ENCODE results near the gene CEP57L1.
"Not testable (repeated sequence)": the region's sequence is repeated elsewhere in the genome, so short reads cannot be mapped to it uniquely, and the experiment has no call there.

The CEP57L1 gene

DNA sequence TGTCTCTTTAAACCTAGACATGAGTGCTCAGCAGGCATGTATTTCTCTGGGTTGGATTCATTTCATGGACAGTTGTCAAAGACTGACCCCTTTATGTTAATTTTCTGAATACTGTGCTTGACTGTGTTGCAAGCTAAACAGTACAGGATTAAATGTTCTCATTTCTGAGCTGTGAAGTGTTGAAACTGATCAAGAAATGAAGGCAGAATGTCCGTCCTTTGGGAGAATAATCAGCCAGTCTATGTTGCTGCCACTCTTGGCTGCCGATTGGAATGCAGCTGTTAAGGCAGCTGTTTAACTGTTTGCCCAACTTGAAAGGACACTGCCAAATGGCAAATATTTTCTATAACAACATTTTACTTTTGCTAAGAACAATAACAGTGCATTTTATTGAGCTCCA lies 87.3 kb downstream of the CEP57L1 start:
- no peak for DNase-seq

DNA sequence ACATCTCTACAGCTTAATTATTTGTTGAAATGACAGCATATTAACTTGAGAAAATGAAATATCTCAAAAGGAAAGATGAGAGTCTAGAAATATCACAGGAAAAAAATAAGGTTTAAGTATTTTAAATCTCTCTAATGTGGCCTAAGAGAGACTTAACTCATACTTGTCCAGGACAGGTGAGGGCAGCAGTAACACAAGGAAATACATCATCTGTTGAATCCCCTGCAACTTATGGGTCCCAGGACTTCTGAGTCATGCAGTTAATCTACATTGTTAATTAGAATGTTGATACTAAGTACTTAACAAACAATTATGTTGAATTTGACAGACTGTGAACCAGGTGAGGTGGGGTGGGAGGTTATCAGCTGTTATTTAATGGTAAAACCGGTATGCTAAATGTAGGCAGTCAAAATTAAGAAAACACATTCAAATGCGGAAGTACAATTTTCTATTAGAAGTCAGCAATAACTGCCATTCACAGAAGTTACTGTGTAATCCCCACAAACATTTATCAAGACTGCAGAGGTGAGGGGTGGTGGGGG lies 87.9 kb downstream of the CEP57L1 start:
- DNase-seq: no peak

DNA sequence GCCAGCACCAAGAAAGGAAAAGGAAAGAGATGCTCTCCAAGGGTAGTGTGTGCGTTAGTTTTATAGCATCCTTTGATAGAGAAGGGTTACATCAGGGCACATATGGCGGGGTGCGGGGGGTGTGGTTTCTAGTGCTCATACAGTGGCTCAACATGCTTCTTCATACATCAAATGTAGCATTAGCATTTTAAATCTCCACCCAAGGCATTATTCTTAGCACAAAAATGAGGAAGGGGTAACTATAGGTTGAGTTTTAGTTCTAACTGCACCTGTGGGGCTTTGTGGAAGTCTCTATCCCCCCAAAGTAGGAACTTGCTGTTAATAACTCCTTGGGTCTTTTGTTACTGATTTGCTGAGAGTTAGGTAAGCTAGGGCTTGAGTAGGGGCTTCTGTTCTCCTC lies 89.3 kb downstream of the CEP57L1 start:
- no peak for DNase-seq

DNA sequence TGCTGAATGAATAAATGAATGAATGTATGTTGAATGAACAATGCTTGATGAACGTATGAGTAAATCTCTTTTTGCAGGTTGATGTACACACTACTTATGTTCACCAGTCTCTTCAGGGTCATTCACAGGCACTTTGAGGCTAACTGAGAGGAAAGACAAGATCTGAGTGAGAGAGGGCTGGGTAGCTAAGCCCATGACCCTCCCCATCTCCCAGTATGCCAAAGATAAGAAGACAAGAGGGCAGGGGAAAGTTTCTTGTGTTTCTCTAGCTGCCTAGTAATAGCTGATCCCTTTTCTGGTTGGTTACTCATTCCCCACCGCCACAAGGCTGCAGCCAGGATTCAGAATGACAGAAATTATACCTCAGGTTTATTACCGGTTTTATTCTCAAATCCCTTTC lies 90.7 kb downstream of the CEP57L1 start:
- no peak for DNase-seq

DNA sequence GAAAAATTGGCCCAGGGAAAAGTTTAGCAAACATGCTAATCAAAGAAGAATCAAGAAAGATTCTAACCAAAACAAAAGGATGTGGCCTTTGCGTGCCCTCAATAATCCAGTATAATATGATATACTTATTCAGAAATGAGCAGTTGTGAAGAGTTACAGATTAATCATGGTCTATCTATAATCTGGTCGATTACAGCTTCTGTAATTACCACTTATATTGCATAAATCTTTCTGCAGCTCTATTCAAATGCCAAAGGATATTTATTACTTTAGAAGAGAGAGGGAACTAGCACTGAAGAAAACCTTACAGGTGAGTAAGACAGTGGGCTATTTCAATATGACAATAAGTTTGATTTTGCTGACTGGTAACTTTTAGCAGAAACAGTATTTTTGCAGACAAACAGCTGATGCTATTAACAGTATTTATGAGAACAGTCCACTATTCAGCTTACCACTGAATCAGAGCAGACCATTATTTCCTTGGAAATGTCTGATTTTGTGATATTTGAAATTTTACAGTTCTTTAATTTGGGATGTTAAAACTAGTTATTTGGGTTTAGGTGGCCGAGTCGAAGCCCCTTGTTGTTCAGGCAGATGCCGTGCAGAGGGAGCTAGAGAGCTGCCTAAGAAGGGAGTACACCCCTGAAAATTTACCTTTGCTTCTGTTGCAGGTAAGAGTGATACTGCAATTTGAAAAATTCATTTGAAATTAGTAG lies 92.2 kb downstream of the CEP57L1 start:
- DNase-seq: peak; percentile 22

DNA sequence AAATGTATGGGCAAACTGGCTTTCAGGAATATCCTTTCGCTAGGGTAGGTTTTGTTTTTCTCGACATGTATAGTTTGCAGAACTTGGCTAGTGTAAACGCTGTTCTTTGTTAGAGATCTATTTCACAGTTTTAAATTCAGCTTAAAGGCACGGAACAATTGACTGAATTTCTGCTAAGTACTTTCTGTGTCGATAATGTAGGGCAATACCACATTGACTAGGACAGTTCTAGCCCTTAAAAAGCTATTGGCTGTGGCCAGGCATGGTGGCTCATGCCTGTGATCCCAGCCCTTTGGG lies 92.8 kb downstream of the CEP57L1 start:
- no peak for DNase-seq

DNA sequence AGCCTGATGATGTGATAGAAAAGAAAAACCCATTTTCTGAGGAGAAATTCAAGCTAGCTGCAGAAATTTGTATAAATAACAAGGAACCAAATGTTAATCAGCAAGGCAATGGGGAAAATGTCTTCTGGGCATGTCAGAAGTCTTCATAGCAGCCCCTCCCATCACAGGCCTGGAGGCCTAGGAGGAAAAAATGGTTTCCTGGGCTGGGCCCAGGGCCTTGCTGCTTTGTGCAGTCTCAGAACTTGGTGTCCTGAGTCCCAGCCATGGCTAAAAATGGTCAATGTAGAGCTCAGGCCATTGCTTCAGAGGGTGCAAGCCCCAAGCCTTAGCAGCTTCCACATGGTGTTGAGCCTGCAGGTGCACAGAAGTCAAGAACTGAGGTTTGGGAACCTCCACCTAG lies 96.1 kb downstream of the CEP57L1 start:
- DNase-seq: not testable (repeated sequence)

DNA sequence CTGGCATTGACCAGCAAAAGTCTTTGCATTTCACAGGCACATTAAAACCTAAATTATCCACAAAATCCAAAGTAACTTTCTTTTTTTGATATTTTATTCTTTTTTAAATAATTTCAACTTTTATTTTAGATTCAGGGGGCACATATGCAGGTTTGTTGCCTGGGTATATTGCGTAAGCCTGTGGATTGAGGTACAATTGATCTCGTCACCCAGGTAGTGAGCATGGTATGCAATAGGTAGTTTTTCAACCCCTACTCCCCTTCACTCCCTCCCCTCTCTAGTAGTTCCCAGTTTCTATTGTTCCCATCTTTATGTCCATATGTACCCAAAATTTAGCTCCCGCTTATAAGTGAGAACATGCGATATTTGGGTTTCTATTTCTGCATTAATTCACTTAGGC lies 97.6 kb downstream of the CEP57L1 start:
- DNase-seq: no peak

DNA sequence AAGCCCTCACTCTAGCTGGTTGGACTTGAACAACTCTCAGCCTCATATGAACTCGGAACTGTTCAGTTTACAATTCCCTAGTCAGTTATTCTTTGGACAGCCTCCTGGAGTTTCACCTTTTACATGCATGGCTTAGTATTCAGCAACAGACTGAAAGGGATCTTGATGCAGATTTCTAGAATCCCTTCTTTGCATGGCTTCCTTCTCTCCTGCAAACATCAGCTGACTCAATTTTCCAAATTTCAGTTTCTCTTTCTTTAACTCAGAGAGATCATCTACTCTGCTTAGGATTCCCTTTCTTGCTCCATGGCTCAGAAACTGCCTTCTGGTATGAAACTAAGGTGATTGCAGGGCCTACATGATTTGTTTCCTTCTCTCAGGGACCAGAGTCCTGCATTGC lies 99.6 kb downstream of the CEP57L1 start:
- DNase-seq: no peak

DNA sequence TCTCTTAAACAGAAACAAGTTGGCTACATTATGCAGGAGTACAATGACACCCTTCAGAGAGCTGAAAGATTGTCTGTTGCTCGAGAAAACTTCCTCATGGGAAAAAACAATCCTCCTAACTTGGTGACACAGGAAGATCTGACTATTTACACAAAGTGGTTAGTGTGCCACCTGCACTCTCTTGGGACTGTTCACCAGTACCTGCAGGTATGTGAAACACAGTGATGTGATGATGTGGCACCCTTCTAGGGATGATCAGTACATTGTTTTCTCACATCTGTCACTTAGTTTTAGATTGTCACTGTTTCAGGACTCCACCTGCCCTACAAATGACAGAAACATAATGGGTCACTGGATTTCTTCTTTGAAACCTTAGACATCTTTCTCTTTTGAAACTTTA lies 101.8 kb downstream of the CEP57L1 start:
- no peak for DNase-seq

DNA sequence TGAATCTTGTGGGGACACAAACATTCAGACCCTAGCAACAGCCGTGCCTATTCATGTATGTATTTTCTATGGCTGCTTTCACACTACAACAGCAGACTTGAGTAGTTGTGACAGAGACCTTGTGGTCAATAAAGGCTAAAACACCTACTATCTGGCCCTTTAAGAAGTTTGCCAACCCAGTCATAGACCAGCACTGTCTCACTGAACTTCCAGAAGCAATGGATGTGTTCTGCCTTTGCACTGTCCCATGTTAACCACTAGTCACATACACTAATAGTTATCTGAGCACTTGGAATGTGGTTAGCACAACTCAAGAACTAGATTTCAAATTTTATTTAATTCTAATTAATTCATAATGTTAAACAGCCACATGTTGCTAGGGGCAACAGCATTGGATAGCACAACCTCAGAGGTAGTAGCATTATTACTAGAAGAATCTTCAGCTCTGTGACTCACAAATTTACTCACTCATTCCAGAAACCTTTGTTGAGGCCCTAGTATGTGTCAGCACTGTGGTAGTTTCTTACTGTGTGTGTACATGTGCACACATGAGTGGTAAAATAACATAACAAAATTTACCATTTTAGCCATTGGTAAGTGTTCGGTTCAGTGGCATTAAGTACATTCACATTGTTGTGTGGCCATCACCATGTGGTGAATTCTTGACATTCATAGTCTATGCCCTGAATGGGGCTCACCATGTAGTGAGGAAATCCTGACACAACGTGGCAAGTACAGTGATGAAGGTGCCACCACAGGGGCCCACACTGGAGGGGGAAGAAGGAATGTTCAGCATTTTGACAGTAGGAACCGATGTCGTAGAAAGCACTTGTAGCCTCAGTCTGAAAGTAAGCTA lies 107.3 kb downstream of the CEP57L1 start:
- peak; percentile 36 for DNase-seq

DNA sequence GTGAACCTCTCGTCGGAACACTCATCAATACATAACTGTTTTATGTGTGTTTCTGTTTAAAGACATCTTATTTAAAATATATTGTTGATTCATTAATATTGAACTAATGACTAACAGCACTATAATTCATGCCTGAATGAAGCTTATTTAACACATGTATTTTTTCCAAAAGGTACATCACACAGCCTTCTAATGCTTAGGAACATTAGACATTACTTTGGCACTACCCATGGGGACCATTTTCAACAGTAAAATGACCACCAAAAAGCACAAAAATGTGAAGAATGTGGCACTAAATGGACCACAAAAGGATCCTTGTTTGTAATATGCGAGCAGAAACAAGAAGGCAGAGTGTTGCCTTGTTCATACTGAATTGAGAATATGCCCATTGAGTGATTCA lies 109.2 kb downstream of the CEP57L1 start:
- no peak for DNase-seq

DNA sequence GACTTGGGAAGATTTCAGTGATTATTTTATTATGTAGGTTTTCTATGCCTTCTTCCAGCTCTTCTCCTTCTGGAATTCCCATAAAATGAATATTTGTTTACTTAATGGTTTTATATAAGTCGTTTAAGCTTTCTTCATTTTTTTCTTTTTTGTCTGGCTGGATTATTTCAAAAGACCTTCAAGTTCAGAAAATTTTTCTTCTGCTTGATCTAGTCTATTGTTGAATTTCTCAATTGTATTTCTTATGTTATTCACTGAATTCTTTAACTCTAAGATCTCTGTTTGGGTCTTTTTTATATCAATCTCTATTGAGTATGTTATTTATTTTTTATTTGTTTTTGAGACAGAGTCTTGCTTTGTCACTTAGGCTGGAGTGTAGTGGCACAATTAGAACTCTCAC lies 117.4 kb downstream of the CEP57L1 start:
- DNase-seq: no peak

Data from HCEC 1CT (cell line).